Measurements from ENCODE around the gene TRIM8. TPM values are rescaled to one million over a fixed set of nuclear protein-coding genes. Genes with fewer than 3 reads are reported as not detected.

The TRIM8 gene
- total RNA-seq, 1 experiment from 2014 or later: 91.6 TPM

DNA sequence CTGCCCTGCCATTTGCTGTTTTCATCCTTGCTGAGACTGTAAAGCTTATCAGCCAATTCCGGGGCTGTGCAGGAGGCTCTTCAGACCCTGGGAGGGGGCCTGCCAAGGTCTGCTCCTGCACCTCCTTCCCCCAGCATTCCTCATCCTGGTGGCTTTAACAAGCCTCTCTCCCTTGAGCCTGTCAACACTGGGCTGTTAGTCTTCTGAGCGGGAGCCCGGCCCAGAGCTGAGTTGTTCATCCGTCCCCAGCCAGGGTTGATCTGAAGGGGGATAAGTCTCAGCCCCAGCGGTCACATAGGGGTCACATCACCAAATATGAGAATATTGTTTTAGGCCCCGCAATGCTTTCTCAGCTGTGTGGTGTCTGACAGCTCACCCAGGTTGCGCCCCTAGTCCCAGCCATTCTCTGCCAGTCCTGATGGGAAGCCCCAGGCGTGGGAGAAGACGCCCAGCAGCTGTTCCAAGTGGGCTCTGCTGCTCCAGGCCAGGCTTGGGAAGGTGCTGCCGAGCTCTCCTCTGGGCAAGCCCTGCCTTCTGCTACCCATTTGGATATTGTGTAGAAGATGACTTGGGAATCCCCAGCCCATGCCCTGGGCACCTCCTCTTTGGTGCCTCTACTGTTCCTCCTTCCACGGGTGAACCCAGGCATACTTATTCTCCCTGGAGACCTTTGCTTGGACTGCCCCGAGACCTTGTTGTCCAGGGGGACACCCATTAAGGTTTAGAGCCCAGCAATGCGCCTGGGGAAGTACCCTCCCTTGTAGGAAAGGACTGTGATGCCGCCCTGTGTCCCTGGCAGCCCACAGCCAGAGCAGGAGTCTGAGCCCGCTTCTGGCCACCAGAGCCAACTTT, 23.5 kb upstream of the TRIM8 start:
- Histone ChIP-seq H3K27ac (ENCODE audit: low read depth, low read length) (no peak overlapping the region), H4K20me1 (ENCODE audit: insufficient read depth) (no peaks in the 10 kb centered on the region), H2AFZ (ENCODE audit: low read depth, low read length, poor library complexity, severe bottlenecking) (no peak overlapping the region), H3K4me3 (replicated peaks in 1 of 2; ENCODE audit: low read depth in 1 of 2, low read length in 2 of 2) (no peak overlapping the region), H3K36me3 (ENCODE audit: control insufficient read depth in 1 of 2, insufficient read depth in 2 of 2, low read length in 2 of 2) (0 out of 4 replicates have a peak, but pooled peaks cover 0 to 3% of the 10 kb centered on the region in 2 experiments), H3K9me2 (ENCODE audit: insufficient read depth) (no peaks in the 10 kb centered on the region), H3K4me1 (ENCODE audit: control insufficient read depth in 1 of 2, insufficient read depth in 2 of 2, low read length in 2 of 2) (peaks cover 0 to 6% of the 10 kb centered on the region in 2 experiments; a peak in 2 of 4 replicates), H3K79me2 (ENCODE audit: insufficient read depth, low read length) (no peaks in the 10 kb centered on the region), H3K9me3 (ENCODE audit: control insufficient read depth in 1 of 2, insufficient read depth in 1 of 2, low read depth in 1 of 2, low read length in 2 of 2) (no peaks in the 10 kb centered on the region), H3K9ac (ENCODE audit: low read length) (no peak overlapping the region), H3K4me2 (ENCODE audit: low read length) (no peak overlapping the region), H3K27me3 (ENCODE audit: insufficient read depth, low read length) (no peaks in the 10 kb centered on the region)
- no TSS peak for BruUV-seq (replicated peaks)
- intact Hi-C loops (cut with micrococcal nuclease): no loop called here
- ChIA-PET CTCF (no interaction called here), POLR2A (no interaction called here), RAD21 (ENCODE audit: low non-redundant PET in 1 of 2, low total read pairs in 2 of 2, uncharacterized antibody in 2 of 2, unreplicated experiment in 2 of 2) (no interaction called here)
- no peak for ATAC-seq
- TF ChIP-seq, protein P1, sequence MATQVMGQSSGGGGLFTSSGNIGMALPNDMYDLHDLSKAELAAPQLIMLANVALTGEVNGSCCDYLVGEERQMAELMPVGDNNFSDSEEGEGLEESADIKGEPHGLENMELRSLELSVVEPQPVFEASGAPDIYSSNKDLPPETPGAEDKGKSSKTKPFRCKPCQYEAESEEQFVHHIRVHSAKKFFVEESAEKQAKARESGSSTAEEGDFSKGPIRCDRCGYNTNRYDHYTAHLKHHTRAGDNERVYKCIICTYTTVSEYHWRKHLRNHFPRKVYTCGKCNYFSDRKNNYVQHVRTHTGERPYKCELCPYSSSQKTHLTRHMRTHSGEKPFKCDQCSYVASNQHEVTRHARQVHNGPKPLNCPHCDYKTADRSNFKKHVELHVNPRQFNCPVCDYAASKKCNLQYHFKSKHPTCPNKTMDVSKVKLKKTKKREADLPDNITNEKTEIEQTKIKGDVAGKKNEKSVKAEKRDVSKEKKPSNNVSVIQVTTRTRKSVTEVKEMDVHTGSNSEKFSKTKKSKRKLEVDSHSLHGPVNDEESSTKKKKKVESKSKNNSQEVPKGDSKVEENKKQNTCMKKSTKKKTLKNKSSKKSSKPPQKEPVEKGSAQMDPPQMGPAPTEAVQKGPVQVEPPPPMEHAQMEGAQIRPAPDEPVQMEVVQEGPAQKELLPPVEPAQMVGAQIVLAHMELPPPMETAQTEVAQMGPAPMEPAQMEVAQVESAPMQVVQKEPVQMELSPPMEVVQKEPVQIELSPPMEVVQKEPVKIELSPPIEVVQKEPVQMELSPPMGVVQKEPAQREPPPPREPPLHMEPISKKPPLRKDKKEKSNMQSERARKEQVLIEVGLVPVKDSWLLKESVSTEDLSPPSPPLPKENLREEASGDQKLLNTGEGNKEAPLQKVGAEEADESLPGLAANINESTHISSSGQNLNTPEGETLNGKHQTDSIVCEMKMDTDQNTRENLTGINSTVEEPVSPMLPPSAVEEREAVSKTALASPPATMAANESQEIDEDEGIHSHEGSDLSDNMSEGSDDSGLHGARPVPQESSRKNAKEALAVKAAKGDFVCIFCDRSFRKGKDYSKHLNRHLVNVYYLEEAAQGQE (IDR thresholded peaks at IDR 0.05; ENCODE audit: low read depth): no peak
- TF ChIP-seq, protein P2, sequence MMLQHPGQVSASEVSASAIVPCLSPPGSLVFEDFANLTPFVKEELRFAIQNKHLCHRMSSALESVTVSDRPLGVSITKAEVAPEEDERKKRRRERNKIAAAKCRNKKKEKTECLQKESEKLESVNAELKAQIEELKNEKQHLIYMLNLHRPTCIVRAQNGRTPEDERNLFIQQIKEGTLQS (IDR thresholded peaks at IDR 0.05): no peak
- TF ChIP-seq FOSL1 (IDR thresholded peaks at IDR 0.05; ENCODE audit: low read depth) (no peak), SIN3A (IDR thresholded peaks at IDR 0.05; ENCODE audit: low read depth) (no peak), SRF (IDR thresholded peaks at IDR 0.05; ENCODE audit: low read depth) (no peak), ZFX (IDR thresholded peaks at IDR 0.05) (no peak), TCF7L2 (IDR thresholded peaks at IDR 0.05; ENCODE audit: borderline replicate concordance, extremely low read depth, insufficient read depth, insufficient read length) (no peak), POLR2AphosphoS5 (IDR thresholded peaks at IDR 0.05; ENCODE audit: low read depth, low read length) (no peak), EZH2 (IDR thresholded peaks at IDR 0.05) (no peak), ZNF274 (IDR thresholded peaks at IDR 0.05; ENCODE audit: low read depth, low read length) (no peak), SP1 (IDR thresholded peaks at IDR 0.05; ENCODE audit: low read depth) (no peak), CBX3 (IDR thresholded peaks at IDR 0.05; ENCODE audit: low read depth) (no peak), RAD21 (IDR thresholded peaks at IDR 0.05; ENCODE audit: low read depth) (no peak), YY1 (IDR thresholded peaks at IDR 0.05; ENCODE audit: extremely low read depth, insufficient replicate concordance, low read depth, low read length) (no peak), JUND (IDR thresholded peaks at IDR 0.05) (no peak), POLR2A (IDR thresholded peaks at IDR 0.05; ENCODE audit: borderline replicate concordance, extremely low read depth, insufficient read depth, insufficient read length) (no peak), CEBPB (IDR thresholded peaks at IDR 0.05; ENCODE audit: low read depth) (no peak)
- TF ChIP-seq, protein P3, sequence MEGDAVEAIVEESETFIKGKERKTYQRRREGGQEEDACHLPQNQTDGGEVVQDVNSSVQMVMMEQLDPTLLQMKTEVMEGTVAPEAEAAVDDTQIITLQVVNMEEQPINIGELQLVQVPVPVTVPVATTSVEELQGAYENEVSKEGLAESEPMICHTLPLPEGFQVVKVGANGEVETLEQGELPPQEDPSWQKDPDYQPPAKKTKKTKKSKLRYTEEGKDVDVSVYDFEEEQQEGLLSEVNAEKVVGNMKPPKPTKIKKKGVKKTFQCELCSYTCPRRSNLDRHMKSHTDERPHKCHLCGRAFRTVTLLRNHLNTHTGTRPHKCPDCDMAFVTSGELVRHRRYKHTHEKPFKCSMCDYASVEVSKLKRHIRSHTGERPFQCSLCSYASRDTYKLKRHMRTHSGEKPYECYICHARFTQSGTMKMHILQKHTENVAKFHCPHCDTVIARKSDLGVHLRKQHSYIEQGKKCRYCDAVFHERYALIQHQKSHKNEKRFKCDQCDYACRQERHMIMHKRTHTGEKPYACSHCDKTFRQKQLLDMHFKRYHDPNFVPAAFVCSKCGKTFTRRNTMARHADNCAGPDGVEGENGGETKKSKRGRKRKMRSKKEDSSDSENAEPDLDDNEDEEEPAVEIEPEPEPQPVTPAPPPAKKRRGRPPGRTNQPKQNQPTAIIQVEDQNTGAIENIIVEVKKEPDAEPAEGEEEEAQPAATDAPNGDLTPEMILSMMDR (IDR thresholded peaks at IDR 0.05 in 2 of 3, conservative IDR thresholded peaks at IDR 0.05 in 1 of 3; ENCODE audit: borderline replicate concordance in 1 of 3, insufficient read depth in 1 of 3, low read depth in 2 of 3, low read length in 2 of 3): no peak
- no peak for DNase-seq (ENCODE audit: low read depth, low spot score)
